Activated naive CD4-positive, alpha-beta T cell treated with anti-CD3 and anti-CD28 coated beads, Interleukin-2, amount 50 U/mL, for 24 hours (primary cell): Measurements from ENCODE around the gene DEDD.

ENCODE experiments used
- H3K27ac Mint-ChIP-seq: one replicate; pipeline ENCODE4 v1.8.0; 2021; ENCODE audit warnings: mild to moderate bottlenecking, mixed read lengths
- H3K27me3 Mint-ChIP-seq: one replicate; pipeline ENCODE4 v1.8.0; 2021; ENCODE audit warnings: mixed read lengths
- H3K36me3 Mint-ChIP-seq: one replicate; pipeline ENCODE4 v1.8.0; 2021; ENCODE audit warnings: mixed read lengths
- H3K4me1 Mint-ChIP-seq: one replicate; pipeline ENCODE4 v1.8.0; 2021; ENCODE audit warnings: mixed read lengths
- H3K4me3 Mint-ChIP-seq: one replicate; pipeline ENCODE4 v1.8.0; 2021; ENCODE audit warnings: mild to moderate bottlenecking, mixed read lengths
- H3K9me3 Mint-ChIP-seq: one replicate; pipeline ENCODE4 v1.8.0; 2021; ENCODE audit warnings: mixed read lengths

Gene DEDD

GRCh38 chr1:161168906-161169305 is 36.4 kb upstream of the DEDD start:
- H3K4me3 Mint-ChIP-seq = peak overlapping the region; percentile 90
- H3K36me3 Mint-ChIP-seq = peaks cover 12% of the 10 kb centered on the region
- H3K27ac Mint-ChIP-seq = no peak overlapping the region
- peaks cover 53% of the 10 kb centered on the region for H3K4me1 Mint-ChIP-seq
- H3K27me3 Mint-ChIP-seq = no peaks in the 10 kb centered on the region
- no peaks in the 10 kb centered on the region for H3K9me3 Mint-ChIP-seq

GRCh38 chr1:161166669-161167548 is 34.4 kb upstream of the DEDD start:
- H3K36me3 Mint-ChIP-seq = peaks cover 7% of the 10 kb centered on the region
- no peaks in the 10 kb centered on the region for H3K9me3 Mint-ChIP-seq
- peak overlapping the region; percentile 90 for H3K4me3 Mint-ChIP-seq
- peaks cover 52% of the 10 kb centered on the region for H3K4me1 Mint-ChIP-seq
- H3K27ac Mint-ChIP-seq = peak overlapping the region; percentile 56
- H3K27me3 Mint-ChIP-seq = no peaks in the 10 kb centered on the region

- peak within 1 kb of the TSS; percentile 65 for H3K27ac Mint-ChIP-seq
- peaks cover 60% of the 10 kb centered on the region for H3K4me1 Mint-ChIP-seq
- peaks cover 7% of the 10 kb centered on the region for H3K36me3 Mint-ChIP-seq
- peak within 1 kb of the TSS; percentile 90 for H3K4me3 Mint-ChIP-seq
- no peaks in the 10 kb centered on the region for H3K9me3 Mint-ChIP-seq
- H3K27me3 Mint-ChIP-seq = no peaks in the 10 kb centered on the region
These were observed 33.5 kb upstream of the DEDD start, which contains the start of gene PPOX for GRCh38 chr1:161165742-161166668. TSS of gene PPOX (plus strand) at chr1:161166426. CDS start at chr1:161166848, 422 bp downstream.

GRCh38 chr1:161164901-161165610 is 32.6 kb upstream of the DEDD start:
- Mint-ChIP-seq H3K4me3 (peak overlapping the region; percentile 47), H3K27ac (peak overlapping the region; percentile 65), H3K27me3 (no peaks in the 10 kb centered on the region), H3K36me3 (peaks cover 6% of the 10 kb centered on the region), H3K9me3 (no peaks in the 10 kb centered on the region), H3K4me1 (peaks cover 67% of the 10 kb centered on the region)

- Mint-ChIP-seq H3K27ac (no peak overlapping the region), H3K9me3 (no peaks in the 10 kb centered on the region), H3K4me3 (no peak overlapping the region), H3K27me3 (no peaks in the 10 kb centered on the region), H3K36me3 (peaks cover 6% of the 10 kb centered on the region), H3K4me1 (peaks cover 72% of the 10 kb centered on the region)
These were observed 31.3 kb upstream of the DEDD start for GRCh38 chr1:161163793-161164192.

GRCh38 chr1:161162806-161163205 is 30.3 kb upstream of the DEDD start:
- peaks cover 10% of the 10 kb centered on the region for H3K36me3 Mint-ChIP-seq
- no peaks in the 10 kb centered on the region for H3K27me3 Mint-ChIP-seq
- H3K4me1 Mint-ChIP-seq = peaks cover 68% of the 10 kb centered on the region
- H3K27ac Mint-ChIP-seq = peak overlapping the region; percentile 63
- H3K4me3 Mint-ChIP-seq = peak overlapping the region; percentile 12
- no peaks in the 10 kb centered on the region for H3K9me3 Mint-ChIP-seq

- Mint-ChIP-seq H3K4me3 (no peak overlapping the region), H3K36me3 (peaks cover 13% of the 10 kb centered on the region), H3K9me3 (no peaks in the 10 kb centered on the region), H3K27me3 (no peaks in the 10 kb centered on the region), H3K27ac (no peak overlapping the region), H3K4me1 (peaks cover 62% of the 10 kb centered on the region)
These were observed 29.6 kb upstream of the DEDD start for GRCh38 chr1:161162052-161162451.

GRCh38 chr1:161161652-161162051 is 29.2 kb upstream of the DEDD start:
- H3K27ac Mint-ChIP-seq = no peak overlapping the region
- no peaks in the 10 kb centered on the region for H3K27me3 Mint-ChIP-seq
- no peaks in the 10 kb centered on the region for H3K9me3 Mint-ChIP-seq
- peaks cover 60% of the 10 kb centered on the region for H3K4me1 Mint-ChIP-seq
- H3K36me3 Mint-ChIP-seq = peaks cover 13% of the 10 kb centered on the region
- no peak overlapping the region for H3K4me3 Mint-ChIP-seq

GRCh38 chr1:161160671-161161145 is 28.2 kb upstream of the DEDD start:
- Mint-ChIP-seq H3K27ac (no peak overlapping the region), H3K4me1 (peaks cover 59% of the 10 kb centered on the region), H3K27me3 (no peaks in the 10 kb centered on the region), H3K4me3 (peak overlapping the region; percentile 91), H3K36me3 (peaks cover 13% of the 10 kb centered on the region), H3K9me3 (no peaks in the 10 kb centered on the region)

- Mint-ChIP-seq H3K36me3 (peaks cover 14% of the 10 kb centered on the region), H3K9me3 (no peaks in the 10 kb centered on the region), H3K27me3 (no peaks in the 10 kb centered on the region), H3K27ac (peak overlapping the region; percentile 47), H3K4me3 (peak overlapping the region; percentile 91), H3K4me1 (peaks cover 59% of the 10 kb centered on the region)
These were observed 27.4 kb upstream of the DEDD start for GRCh38 chr1:161159913-161160243.

- Mint-ChIP-seq H3K4me3 (peak within 1 kb of the TSS; percentile 91), H3K4me1 (peaks cover 62% of the 10 kb centered on the region), H3K27ac (peak within 1 kb of the TSS; percentile 93), H3K27me3 (no peaks in the 10 kb centered on the region), H3K9me3 (no peaks in the 10 kb centered on the region), H3K36me3 (peaks cover 14% of the 10 kb centered on the region)
These were observed 26.8 kb upstream of the DEDD start, which contains the start of gene USP21 for GRCh38 chr1:161159087-161159912. TSS of gene USP21 (plus strand) at chr1:161159500. CDS start at chr1:161160641, 1,141 bp downstream.

- peaks cover 64% of the 10 kb centered on the region for H3K4me1 Mint-ChIP-seq
- H3K27ac Mint-ChIP-seq = peak overlapping the region; percentile 93
- H3K36me3 Mint-ChIP-seq = peaks cover 14% of the 10 kb centered on the region
- no peaks in the 10 kb centered on the region for H3K27me3 Mint-ChIP-seq
- no peaks in the 10 kb centered on the region for H3K9me3 Mint-ChIP-seq
- H3K4me3 Mint-ChIP-seq = peak overlapping the region; percentile 91
These were observed 26.0 kb upstream of the DEDD start for GRCh38 chr1:161158316-161159010.

GRCh38 chr1:161157867-161158266 is 25.4 kb upstream of the DEDD start:
- H3K4me1 Mint-ChIP-seq = peaks cover 58% of the 10 kb centered on the region
- peaks cover 13% of the 10 kb centered on the region for H3K36me3 Mint-ChIP-seq
- H3K4me3 Mint-ChIP-seq = peak overlapping the region; percentile 91

More at GRCh38 chr1:161157867-161158266, 25.4 kb upstream of the DEDD start:
- H3K27ac Mint-ChIP-seq = no peak overlapping the region
- no peaks in the 10 kb centered on the region for H3K9me3 Mint-ChIP-seq
- no peaks in the 10 kb centered on the region for H3K27me3 Mint-ChIP-seq
